Mucosa of descending colon (tissue), 3 donors: Measurements from ENCODE around the gene NEK4. TPM values are rescaled to one million over a fixed set of nuclear protein-coding genes. Genes with fewer than 3 reads are reported as not detected.

ENCODE experiments used
- ATAC-seq: fragments of 200-7000 bp; cut with Tn5 transposase; one replicate; pipeline ENCODE4 v1.9.1; 2020; ENCODE audit warnings: mild to moderate bottlenecking, moderate library complexity
- DNase-seq, 3 donors: peaks; one replicate each; pipeline ENCODE4 v3.0.0-alpha.2; 2020
- H3K36me3 ChIP-seq: fragments of 200-600 bp; one replicate; pipeline ENCODE4 v1.8.0; 2021; ENCODE audit warnings: low read depth, mild to moderate bottlenecking
- H3K4me1 ChIP-seq: fragments of 200-600 bp; one replicate; pipeline ENCODE4 v1.8.0; 2021; ENCODE audit warnings: low read depth, mild to moderate bottlenecking
- H3K4me3 ChIP-seq: fragments of 200-600 bp; one replicate; pipeline ENCODE4 v1.8.0; 2021; ENCODE audit warnings: mild to moderate bottlenecking
- H3K9me3 ChIP-seq: fragments of 200-600 bp; one replicate; pipeline ENCODE4 v1.8.0; 2021; ENCODE audit warnings: mild to moderate bottlenecking
- CTCF ChIP-seq: fragments of 200-600 bp; IDR thresholded peaks from one replicate; pipeline ENCODE4 v1.8.0; 2022; ENCODE audit warnings: antibody characterized with exemption, mild to moderate bottlenecking
- intact Hi-C, 2 donors: fragments of 100-400 bp; cut with DNase I in 1 of 2; cut with micrococcal nuclease in 1 of 2; formaldehyde crosslinking; loops; one replicate each; pipeline versions ENCODE4 v1.11.0 to v1.11.1; 2022; cut with DNase I, micrococcal nuclease
- total RNA-seq, 3 donors: library from RNA; stranded (reverse); fragmentation: NEBNext Ultra II Directional in 2 of 3; extraction: Animal tissue kit (Norgen Biotek cat#: 25700) in 2 of 3; gene quantifications; one replicate each; pipeline versions ENCODE4 v1.2.1 to v1.2.4, GENCODE V29; 2021 to 2023
- donor health status: DM: no; HTN: no; CAD: no; lungs with moderate emphysema.
- donor health status: DM: no; HTN: no; CAD: no.
- donor health status: DM: no; HTN: yes; CAD: no.

Gene NEK4
- total RNA-seq, 3 donors from 2014 or later = 19.9 to 33.9 (median 20.2) TPM

GRCh38 chr3:52786330-52787215 lies 15.8 kb upstream of the NEK4 start:
- intact Hi-C loops = no loop called here
- Histone ChIP-seq H3K4me3 (no peak overlapping the region), H3K4me1 (no peaks in the 10 kb centered on the region), H3K36me3 (no peaks in the 10 kb centered on the region), H3K9me3 (no peaks in the 10 kb centered on the region)
- TF ChIP-seq CTCF = no peak
- ATAC-seq (no peak), DNase-seq (peak in 1 of 3 donors; percentile 7)

GRCh38 chr3:52784931-52785590 lies 14.3 kb upstream of the NEK4 start:
- no peaks in the 10 kb centered on the region for H3K4me1 ChIP-seq
- H3K4me3 ChIP-seq = no peak overlapping the region
- intact Hi-C loops = no loop called here
- DNase-seq = peak in 1 of 3 donors; percentile 15
- no peaks in the 10 kb centered on the region for H3K36me3 ChIP-seq
- no peak for TF ChIP-seq CTCF
- ATAC-seq = no peak
- no peaks in the 10 kb centered on the region for H3K9me3 ChIP-seq

- DNase-seq = peak in 1 of 3 donors; percentile 17
- intact Hi-C loops = no loop called here
- H3K36me3 ChIP-seq = no peaks in the 10 kb centered on the region
- TF ChIP-seq CTCF = no peak
- H3K4me3 ChIP-seq = no peak overlapping the region
- no peaks in the 10 kb centered on the region for H3K4me1 ChIP-seq
- no peaks in the 10 kb centered on the region for H3K9me3 ChIP-seq
- ATAC-seq = no peak
These were observed 13.4 kb upstream of the NEK4 start for GRCh38 chr3:52784021-52784621.

- H3K4me3 ChIP-seq = no peak overlapping the region
- no peaks in the 10 kb centered on the region for H3K36me3 ChIP-seq
- DNase-seq = no peak
- no peak for ATAC-seq
- TF ChIP-seq CTCF = no peak
- no peaks in the 10 kb centered on the region for H3K9me3 ChIP-seq
- H3K4me1 ChIP-seq = no peaks in the 10 kb centered on the region
- intact Hi-C loops = no loop called here
These were observed 12.4 kb upstream of the NEK4 start for GRCh38 chr3:52783211-52783555.

- intact Hi-C loops = no loop called here
- ATAC-seq = no peak
- Histone ChIP-seq H3K4me3 (no peak overlapping the region), H3K4me1 (no peaks in the 10 kb centered on the region), H3K9me3 (no peaks in the 10 kb centered on the region), H3K36me3 (no peaks in the 10 kb centered on the region)
- TF ChIP-seq CTCF = no peak
- DNase-seq = peak in 1 of 3 donors; percentile 21
These were observed 11.9 kb upstream of the NEK4 start for GRCh38 chr3:52782412-52783210.
